Loucy (cell line): ENCODE measurements around the gene CXorf66.

Source experiments
- H2AFZ ChIP-seq: fragments of 200-600 bp; sonication (generic); 2 replicates; pipeline ENCODE4 v1.6.0; 2016; ENCODE audit warnings: antibody characterized with exemption, mild to moderate bottlenecking, low read length, moderate library complexity
- H3F3A ChIP-seq: fragments of 200-600 bp; 2 replicates; pipeline ENCODE4 v1.6.0; 2016; ENCODE audit warnings: antibody characterized with exemption, low read depth, mild to moderate bottlenecking
- H3K27me3 ChIP-seq: fragments of 200-600 bp; sonication (generic); 2 replicates; pipeline ENCODE4 v1.6.1; 2014; ENCODE audit warnings: low read length, mild to moderate bottlenecking; ENCODE audit not compliant: insufficient read depth, poor library complexity, severe bottlenecking
- H3K36me3 ChIP-seq: fragments of 200-600 bp; sonication (generic); 2 replicates; pipeline ENCODE4 v1.6.1; 2016; ENCODE audit warnings: low read length; ENCODE audit not compliant: insufficient read depth
- H3K4me1 ChIP-seq: fragments of 200-600 bp; sonication (generic); 2 replicates; pipeline ENCODE4 v1.5.1; 2014; ENCODE audit warnings: low read length, mild to moderate bottlenecking; ENCODE audit not compliant: insufficient read depth, poor library complexity, severe bottlenecking
- H3K4me2 ChIP-seq: fragments of 200-600 bp; sonication (generic); 2 replicates; pipeline ENCODE4 v1.6.0; 2014; ENCODE audit warnings: antibody characterized with exemption, low read length, low read depth, mild to moderate bottlenecking; ENCODE audit not compliant: poor library complexity, severe bottlenecking
- H3K4me3 ChIP-seq: fragments of 200-600 bp; sonication (generic); 2 replicates; pipeline ENCODE4 v1.5.1; 2014; ENCODE audit warnings: low read length, mild to moderate bottlenecking, mixed read lengths; ENCODE audit not compliant: poor library complexity, severe bottlenecking
- H3K79me2 ChIP-seq: fragments of 200-600 bp; sonication (generic); 2 replicates; pipeline ENCODE4 v1.6.1; 2014; ENCODE audit warnings: low read length; ENCODE audit not compliant: insufficient read depth
- H3K9ac ChIP-seq: fragments of 200-600 bp; sonication (generic); 2 replicates; pipeline ENCODE4 v1.6.0; 2014; ENCODE audit warnings: mild to moderate bottlenecking, low read depth, low read length, moderate library complexity; ENCODE audit not compliant: poor library complexity, severe bottlenecking
- H3K9me2 ChIP-seq: fragments of 200-600 bp; sonication (generic); replicated peaks from 2 replicates; pipeline ENCODE4 v1.6.1; 2016; ENCODE audit warnings: low read depth, low read length, mixed read lengths
- H3K9me3 ChIP-seq: fragments of 200-600 bp; sonication (generic); 2 replicates; pipeline ENCODE4 v1.6.1; 2014; ENCODE audit warnings: mild to moderate bottlenecking, antibody characterized with exemption, low read length, low read depth; ENCODE audit not compliant: insufficient read depth
- H4K20me1 ChIP-seq: fragments of 200-600 bp; sonication (generic); 2 replicates; pipeline ENCODE4 v1.6.0; 2014; ENCODE audit warnings: antibody characterized with exemption, low read length, mild to moderate bottlenecking; ENCODE audit not compliant: insufficient read depth, poor library complexity, severe bottlenecking
- CTCF ChIP-seq: fragments of 200-600 bp; sonication (generic); conservative IDR thresholded peaks from 2 replicates; pipeline ENCODE4 v1.5.1; 2014; ENCODE audit warnings: mild to moderate bottlenecking, antibody characterized with exemption, low read length
- EZH2phosphoT487 ChIP-seq: fragments of 200-600 bp; IDR thresholded peaks from 2 replicates; pipeline ENCODE4 v1.6.1; 2018; ENCODE audit warnings: antibody characterized with exemption, mild to moderate bottlenecking, moderate library complexity, borderline replicate concordance

The CXorf66 gene

GRCh38 chrX:139965421-139965820 lies at the start of gene CXorf66:
Gene CXorf66 (minus strand): TSS chrX:139965521. CDS start chrX:139965496, 25 bp downstream.
- TF ChIP-seq EZH2phosphoT487 (no peak), CTCF (no peak)
- no peaks in the 10 kb centered on the region for H3K36me3 ChIP-seq
- H3K4me1 ChIP-seq, result no peaks in the 10 kb centered on the region
- H3K27me3 ChIP-seq, result no peaks in the 10 kb centered on the region
- no peaks in the 10 kb centered on the region for H3K9me3 ChIP-seq
- H3K79me2 ChIP-seq, result no peaks in the 10 kb centered on the region
- H3K9me2 ChIP-seq, result no peaks in the 10 kb centered on the region
- H3K4me2 ChIP-seq, result no peak within 1 kb of the TSS
- no peak within 1 kb of the TSS for H3K4me3 ChIP-seq
- H3K9ac ChIP-seq, result no peak within 1 kb of the TSS
- no peaks in the 10 kb centered on the region for H3F3A ChIP-seq
- H4K20me1 ChIP-seq, result no peaks in the 10 kb centered on the region
- no peak within 1 kb of the TSS for H2AFZ ChIP-seq

- H3K4me3 ChIP-seq, result no peak overlapping the region
Measured at GRCh38 chrX:139982856-139983255, 17.5 kb upstream of the CXorf66 start.

GRCh38 chrX:139974471-139974870 lies 9.2 kb upstream of the CXorf66 start:
- H3K36me3 ChIP-seq, result no peaks in the 10 kb centered on the region
- H3K9me2 ChIP-seq, result no peaks in the 10 kb centered on the region

More at GRCh38 chrX:139982856-139983255, 17.5 kb upstream of the CXorf66 start:
- Histone ChIP-seq H3F3A (no peaks in the 10 kb centered on the region), H2AFZ (no peak overlapping the region), H3K27me3 (no peaks in the 10 kb centered on the region), H3K36me3 (no peaks in the 10 kb centered on the region), H3K9me3 (no peaks in the 10 kb centered on the region), H3K4me2 (no peak overlapping the region), H3K9ac (no peak overlapping the region), H3K4me1 (no peaks in the 10 kb centered on the region), H4K20me1 (no peaks in the 10 kb centered on the region), H3K9me2 (no peaks in the 10 kb centered on the region), H3K79me2 (no peaks in the 10 kb centered on the region)
- TF ChIP-seq EZH2phosphoT487, result no peak
- no peak for TF ChIP-seq CTCF

More at GRCh38 chrX:139974471-139974870, 9.2 kb upstream of the CXorf66 start:
- H3K4me3 ChIP-seq, result no peak overlapping the region
- no peak overlapping the region for H2AFZ ChIP-seq
- H3K9me3 ChIP-seq, result no peaks in the 10 kb centered on the region
- H3K9ac ChIP-seq, result no peak overlapping the region
- H4K20me1 ChIP-seq, result no peaks in the 10 kb centered on the region
- TF ChIP-seq EZH2phosphoT487 (no peak), CTCF (no peak)
- no peaks in the 10 kb centered on the region for H3K79me2 ChIP-seq
- no peaks in the 10 kb centered on the region for H3F3A ChIP-seq
- no peak overlapping the region for H3K4me2 ChIP-seq
- H3K27me3 ChIP-seq, result no peaks in the 10 kb centered on the region
- H3K4me1 ChIP-seq, result no peaks in the 10 kb centered on the region
